TTC549 (cell line): ENCODE data around the gene SRSF2.
"Not testable (repeated sequence)": the region's sequence is repeated elsewhere in the genome, so short reads cannot be mapped to it uniquely, and the experiment has no call there.

Source experiments
- FAIRE-seq: peaks from 2 replicates; lab custom pipeline; 2012; peaks lifted over from hg19 to GRCh38; lab: Jason Lieb, UNC

The SRSF2 gene

DNA sequence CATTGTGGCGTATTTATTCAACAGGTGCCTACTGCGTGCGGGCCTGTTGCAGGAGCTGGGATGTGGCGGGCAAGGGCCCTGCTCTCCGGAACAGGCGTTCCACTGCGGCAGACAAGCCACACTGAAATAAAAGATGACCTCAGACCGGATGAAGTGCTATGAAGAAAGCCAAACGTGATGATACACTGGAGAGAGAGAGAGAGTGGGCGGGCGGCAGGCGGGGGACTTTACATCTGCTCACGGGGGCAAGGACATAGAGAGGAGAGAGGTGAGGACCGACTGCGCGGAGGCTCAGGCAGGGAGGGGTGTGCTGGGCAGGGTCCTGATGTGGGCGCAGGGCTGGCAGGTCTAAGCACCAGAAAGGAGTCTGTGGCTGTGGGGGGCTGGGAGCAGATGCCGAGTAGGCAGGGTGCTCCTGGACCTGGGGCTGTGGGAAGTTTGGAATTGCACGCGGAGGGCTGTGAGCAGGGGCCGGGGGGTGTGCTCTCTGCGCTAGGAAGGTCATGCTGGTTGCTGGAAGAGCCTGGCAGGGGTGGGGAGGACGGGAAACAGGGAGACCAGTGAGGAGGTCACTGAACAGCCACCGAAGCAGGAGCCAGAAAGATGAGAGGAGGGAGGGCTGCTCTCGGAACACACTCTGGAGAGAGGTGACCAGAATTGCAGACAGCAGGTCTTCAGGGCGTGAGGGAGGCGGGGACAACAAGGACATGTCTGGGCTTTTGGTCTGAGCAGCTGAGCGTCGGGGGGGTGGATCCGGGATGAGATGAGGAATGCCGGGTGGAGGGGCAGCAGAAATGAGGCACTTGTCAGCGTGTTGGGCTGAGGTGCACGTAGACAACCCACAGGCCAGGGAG lies 36.3 kb downstream of the SRSF2 start:
- no peak for FAIRE-seq

DNA sequence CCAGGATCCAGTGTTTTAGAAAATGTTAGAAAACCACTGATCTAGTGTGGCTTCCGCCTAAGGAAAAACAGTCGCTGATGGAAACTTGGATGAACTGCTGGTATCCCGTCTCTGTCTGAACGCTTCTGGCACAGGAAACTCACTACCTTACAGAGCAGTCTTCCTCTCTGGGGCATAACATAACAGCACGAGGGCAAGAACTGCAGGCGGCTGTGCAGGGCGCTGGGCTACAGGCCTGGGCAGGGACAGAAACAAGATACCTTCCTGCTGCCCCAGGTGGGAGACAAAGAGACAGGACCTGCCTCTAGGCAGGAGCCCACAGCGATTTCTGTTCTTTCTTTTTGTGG lies 36.9 kb downstream of the SRSF2 start:
- FAIRE-seq: no peak

DNA sequence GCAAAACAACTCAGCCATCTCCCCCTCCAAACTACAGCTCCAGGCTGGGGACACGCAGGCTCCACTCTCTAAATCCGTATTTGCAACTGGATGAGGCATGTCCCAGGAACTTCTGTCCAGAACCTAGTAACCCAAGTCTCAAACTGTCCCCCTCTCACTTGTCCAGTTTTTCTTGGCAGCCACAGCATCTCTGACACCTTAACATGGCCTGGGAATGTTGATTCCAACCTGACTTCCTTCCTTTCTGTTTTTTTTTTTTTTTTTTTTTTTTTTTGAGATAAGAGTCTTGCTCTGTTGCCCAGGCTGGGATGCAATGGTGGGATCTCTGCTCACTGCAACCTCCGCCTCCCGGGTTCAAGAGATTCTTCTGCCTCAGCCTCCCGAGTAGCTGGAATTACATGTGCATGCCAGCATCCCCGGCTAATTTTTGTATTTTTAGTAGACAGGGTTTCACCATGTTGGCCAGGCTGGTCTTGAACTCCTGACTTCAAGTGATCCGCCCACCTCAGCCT lies 38.6 kb downstream of the SRSF2 start:
- FAIRE-seq: not testable (repeated sequence)

DNA sequence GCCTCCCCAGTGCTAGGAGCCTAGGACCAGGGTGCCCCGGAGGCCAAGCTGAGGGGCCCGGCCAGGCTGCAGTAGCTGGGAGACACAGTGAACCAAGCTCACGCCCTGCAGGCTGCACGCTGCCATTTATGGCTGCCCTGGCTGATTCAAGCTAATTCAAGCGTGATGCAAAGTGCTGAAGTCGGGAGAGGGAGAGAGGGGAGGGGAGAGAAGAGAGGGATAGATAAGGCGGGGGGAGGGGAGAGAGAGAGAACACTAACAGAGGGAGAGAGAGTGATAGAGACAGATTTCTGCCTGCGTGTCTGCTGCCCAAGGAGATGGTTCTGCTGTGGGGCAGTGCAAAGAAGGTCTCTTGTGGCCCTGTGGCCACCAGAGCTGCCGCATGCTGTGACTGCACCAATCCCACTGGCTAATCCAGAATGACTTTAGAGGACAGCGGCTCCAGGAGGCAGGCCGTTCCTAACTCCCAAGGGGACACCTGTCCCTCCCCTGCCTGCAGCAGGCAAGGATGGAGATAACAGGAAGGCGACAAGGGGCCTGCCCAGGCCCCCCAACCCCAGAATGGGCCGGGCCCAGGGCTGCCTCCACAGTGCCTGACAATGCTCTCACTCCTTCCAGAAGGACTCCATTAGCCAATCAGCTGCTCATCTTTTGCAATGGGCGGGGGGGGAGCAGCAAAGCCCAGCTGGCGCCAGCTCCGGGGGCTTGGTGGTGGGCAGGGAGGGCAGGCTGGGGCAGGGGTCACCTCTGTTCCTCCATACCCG lies 39.2 kb downstream of the SRSF2 start:
- no peak for FAIRE-seq

DNA sequence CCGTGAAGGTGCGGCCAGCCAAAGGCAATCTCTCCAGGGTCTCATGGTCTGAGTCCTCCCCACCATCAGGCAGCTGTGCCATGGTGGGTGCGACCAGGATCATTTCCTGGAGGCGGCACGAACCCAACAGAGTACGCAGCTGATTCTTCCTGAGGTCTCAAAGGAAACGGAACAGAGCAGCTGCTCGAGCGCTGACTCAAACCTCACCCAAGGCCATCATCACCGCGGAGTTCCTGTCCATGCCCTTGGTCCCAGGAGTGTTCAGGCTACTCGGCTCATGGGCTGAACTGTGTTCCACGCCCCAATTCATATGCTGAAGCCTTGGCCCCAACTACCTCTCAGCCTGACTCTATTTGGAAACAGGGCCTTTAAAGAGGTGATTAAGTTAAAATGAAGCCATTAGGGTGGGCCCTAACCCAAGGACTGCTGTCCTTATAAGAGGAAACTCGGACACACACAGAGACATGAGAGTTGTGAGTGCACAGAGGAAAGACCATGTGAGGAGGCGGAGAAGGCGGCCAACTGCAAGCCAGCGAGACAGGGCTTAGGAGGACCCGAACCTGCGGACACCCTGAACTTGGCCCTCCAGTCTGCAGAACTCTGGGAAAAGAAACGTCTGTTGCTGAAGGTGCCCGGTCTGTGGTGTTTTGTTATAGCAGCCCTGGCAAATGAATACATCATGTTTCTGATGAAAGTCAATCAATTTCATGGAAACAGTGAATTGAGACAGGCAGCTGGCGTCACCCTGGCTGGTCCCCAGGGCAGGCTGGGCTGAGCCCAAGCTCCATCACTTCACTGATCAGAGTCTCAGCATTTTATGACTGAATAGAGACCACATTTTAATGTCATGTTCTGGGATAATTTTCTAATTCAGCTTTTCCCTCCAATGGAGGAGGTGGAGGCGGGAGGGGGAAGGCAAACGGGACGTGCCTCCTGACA lies 40.1 kb downstream of the SRSF2 start:
- FAIRE-seq: no peak

DNA sequence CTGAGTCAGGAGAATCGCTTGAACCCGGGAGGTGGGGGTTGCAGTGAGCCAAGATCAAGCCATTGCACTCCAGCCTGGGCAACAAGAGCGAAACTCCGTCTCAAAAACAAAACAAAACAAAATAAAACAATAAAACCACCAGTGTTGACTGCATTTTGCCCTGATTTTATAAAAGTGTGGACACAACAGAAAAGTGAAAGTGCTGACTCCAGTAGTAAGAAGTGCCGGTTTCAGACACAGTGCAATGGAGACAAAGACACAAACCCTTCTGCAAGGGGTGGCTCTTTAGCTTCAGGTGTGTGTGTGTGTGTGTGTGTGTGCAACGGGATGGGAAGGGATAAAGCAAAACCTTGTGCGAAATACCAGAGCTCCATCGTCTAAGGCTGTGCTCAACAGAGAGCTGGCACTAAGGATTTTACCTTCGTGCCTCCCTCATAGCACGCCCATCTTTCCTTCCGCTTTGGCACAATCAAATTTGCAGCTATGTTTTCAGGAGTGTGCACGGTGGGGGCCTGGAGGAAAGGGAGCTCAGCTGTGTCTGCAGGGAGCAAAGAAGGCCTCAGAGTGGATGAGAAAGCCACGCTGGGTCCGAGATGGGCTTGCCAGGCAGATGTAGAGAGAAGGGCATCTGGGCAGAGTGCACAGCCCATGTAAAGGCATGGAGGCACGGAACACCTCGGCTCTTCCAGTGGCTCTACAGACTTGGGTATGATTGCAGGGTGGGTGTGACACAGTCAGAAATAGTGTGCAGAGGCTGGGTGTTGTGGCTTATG lies 41.9 kb downstream of the SRSF2 start:
- FAIRE-seq: no peak

DNA sequence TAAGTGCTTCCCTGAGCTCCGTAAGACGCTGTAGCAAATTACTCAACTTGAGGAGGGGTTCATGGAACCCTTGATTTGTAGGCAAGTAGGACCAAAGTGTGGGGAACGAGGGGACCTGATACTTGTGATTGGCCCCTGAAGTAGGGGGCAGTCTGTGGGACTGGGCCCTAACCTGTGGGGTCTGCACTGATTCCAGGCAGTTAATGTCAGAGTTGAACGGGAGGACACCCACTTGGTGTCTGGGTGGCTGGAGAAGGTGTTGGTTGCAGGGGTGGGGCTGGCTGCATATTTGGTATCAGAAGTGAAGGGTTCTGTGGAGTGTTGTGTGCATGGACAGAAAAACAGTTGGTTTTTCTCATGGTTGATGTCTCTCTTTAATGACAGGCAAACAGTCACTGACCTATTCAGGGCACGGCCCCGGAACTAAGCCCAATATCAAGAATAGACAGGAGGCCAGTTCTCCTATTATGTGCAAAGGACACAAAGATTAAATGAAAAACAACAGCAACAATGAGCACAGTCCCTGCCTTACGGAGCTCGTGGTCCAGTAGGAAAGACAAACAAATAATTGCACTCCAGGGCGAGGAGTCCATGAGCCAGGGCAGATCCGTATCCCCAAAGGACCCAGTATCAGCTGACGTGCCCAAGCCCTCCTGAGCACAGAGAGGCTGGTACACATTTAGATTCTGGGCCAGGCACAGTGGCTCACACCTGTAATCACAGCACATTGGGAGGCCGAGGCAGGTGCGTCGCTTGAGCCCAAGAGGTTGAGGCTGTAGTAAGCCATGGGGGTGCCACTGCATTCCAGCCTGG lies 45.5 kb downstream of the SRSF2 start:
- no peak for FAIRE-seq

DNA sequence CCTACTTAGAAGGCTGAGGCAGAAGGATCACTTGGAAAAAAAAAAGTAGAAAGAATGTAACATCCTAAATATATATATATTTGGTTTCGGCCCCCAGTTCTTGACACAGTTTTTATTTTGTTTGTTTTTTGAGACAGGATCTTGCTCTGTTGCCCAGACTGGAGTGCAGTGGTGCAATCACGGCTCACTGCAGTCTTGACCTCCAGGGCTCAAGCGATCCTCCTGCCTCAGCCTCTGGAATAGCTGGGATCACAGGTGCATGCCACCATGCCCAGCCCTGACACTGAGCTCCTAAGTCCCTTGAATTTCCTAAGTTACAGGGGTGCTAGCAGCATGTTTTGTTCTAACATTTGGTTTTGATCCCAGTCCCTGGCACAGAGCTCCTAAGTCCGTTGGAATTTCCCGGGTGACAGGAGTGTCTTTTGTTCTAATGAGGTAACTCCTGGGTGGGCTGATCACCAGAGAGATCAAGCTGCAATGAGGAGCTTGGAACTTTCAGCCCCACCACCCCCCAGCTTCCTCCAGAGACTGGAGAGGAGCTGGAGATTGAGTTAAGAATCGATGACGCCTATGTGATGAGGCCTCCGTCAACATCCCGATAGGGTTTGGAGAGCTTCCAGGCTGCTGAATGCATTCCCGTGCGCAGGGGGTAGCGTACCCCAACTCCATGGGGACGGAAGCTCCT lies 46.4 kb downstream of the SRSF2 start:
- FAIRE-seq: no peak

DNA sequence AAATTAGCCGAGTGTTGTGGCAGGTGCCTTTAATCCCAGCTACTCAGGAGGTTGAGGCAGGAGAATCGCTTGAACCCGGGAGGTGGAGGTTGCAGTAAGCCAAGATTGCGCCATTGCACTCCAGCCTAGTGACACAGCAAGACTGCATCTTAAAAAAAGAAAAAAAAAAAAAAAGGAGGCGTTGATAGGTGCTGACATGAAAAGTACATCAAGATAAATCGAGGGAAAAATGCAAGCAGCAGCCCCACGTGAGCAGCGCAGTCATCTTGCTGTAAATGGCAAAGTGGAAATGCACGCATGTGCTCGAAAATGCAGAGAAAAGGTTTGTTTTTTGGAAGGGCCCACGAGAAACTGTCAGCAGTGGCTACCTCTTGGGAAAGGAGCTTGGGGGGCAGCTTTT lies 47.3 kb downstream of the SRSF2 start:
- no peak for FAIRE-seq

DNA sequence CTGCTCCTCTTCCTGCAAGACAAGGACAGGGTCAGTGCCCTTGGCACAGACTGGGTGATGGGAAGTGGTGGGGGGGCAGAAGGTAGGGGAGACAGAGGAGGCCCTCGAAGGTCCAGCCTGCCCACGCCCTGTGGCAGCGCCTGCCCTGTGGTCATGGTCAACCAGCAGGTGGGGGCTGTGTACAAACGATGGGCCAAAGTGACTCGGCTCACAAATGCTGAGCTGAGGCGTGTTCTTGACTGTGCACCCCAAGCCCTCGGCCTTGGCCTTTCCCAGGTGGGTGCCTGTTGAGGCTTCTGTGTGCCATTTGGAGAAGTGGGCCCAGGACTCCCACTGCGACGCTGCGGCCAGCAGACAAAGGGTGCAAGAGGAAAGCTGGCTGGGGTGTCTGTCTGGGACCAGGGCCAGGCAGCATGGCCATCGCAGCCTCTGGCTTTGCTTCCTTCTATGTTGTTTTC lies 48.9 kb downstream of the SRSF2 start:
- no peak for FAIRE-seq

DNA sequence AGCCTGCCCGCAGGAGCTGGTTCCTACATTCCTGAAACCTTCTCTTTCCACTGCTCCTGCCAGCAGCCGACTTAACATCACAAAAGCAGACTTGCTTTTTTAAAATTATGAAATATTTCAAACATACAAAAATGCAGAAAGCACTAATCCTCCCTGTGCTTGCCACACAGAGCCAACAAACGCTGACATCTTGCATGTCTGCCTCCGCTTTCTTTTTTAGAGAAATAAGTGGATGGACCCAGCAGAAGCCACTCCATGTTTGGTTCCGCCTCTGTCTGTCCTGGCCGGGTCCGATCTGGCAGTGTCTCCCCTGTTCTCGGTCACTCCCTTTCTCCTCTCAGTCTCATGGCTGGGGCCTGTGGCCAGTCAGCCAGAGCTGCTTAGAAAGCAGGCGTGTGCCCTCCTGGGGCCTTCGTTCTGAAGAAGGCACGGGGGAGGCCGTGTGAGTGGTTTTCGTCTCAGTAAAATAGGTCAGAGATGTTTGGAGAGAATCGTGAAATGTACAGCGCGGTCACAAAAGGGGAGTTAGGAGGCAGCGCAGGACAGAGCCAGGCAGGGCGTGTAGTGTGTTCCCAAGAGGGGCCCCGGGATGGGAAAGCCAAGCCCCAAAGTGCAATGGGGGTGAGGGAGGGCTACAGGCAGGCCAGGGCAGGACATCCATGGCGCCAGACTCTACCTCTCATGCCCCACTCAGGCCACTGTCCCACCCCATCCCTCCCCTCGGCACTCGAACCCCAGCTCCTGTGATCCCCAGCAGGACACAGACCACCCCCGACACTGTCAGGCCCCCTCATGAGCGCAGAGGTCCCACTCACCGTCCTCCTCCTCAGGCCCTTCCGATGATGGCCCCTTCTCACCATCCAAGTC lies 49.6 kb downstream of the SRSF2 start:
- no peak for FAIRE-seq

DNA sequence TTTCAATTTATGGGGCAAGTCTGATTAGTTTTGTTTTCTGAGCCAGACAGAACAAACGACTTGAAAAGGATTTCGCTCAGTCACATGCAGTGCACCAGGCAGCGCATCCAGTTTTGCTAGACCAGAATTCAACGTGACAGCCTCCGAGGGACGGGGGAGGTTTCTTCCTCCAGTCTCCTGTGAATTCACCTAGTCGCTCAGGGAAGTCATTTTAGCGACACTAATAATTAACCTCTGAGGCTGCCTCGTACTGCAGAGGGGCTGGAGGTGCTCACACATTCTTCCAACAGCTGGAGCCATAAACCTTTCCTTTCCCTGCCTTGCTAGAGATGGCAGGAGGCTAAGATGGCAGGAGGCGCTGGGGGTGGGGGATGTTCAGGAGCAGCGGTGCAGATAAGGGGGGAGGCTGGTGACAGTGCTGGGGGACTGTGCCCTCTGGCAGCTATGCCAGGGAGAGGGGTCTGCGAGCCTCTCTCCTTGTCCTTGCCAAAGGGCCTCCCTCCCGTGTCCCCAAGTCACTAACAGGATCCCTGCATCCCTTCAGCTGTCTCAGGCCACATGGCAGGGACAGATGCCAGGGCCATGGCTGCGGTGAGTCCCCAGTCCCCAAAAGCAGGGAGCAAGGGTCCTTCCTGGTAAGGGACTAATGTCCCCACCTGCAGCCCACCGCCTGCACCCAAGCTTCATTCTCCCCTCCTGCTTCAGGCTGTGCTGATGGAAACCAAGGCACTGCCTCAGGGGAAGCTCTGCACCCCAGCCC lies 50.4 kb downstream of the SRSF2 start:
- FAIRE-seq: no peak

DNA sequence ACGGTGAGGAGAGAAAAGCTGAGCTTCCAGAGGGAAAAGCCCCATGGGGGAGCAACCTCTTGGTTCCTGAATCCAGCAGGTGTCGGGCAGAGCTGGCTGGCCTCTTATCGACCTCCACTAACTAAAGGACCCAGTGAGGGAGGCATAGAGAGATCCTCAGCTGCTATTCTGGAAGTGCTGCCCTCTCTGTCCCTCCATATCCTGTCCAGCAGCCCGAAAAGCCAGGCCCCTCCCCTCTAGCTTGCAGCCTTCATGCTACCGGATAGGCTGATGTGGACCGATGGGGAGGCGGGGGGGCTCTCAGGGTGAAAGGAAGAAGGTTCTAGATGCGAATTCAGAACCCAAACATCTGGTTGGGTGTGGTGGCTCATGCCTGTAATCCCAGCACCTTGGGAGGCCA lies 51.3 kb downstream of the SRSF2 start:
- FAIRE-seq: no peak

DNA sequence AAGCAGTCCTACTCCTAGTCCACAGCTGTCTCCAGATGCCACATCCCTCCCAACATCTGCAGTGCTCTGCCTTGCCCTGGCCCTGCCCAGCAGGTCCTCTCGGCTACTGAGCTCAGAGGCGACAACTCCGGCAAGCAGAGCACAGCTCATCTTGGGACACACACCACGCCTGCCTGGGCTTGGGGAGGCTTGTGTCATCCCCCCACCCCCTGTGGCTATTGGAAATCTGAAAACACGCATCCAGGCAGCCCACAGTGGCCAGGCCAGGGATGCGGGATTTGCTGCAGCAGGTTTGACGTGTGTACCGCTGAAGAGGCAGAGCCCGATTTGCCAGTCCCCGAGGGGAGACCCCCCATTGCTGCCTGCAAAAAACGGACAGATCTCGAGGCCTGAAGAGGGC lies 51.8 kb downstream of the SRSF2 start:
- no peak for FAIRE-seq

DNA sequence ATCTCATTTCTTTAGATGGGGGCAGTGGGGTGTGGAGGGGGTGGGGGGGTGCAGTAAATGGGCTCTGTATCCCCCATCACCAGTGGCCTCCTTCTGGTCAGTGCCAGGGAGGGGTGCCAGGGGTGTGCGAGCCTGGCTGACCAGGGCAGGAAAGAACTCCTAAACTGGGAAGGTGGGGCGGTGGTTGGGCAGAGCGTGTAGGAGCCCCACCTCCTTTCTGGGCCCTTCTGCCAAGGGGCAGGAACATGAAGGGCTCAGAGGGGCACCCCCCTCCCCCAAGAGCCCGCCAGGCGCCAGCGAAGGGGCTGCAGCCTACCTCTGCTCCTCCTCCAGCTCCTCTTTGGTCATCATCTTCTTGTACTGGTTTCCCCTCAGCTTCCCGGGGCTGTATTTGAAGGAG lies 52.4 kb downstream of the SRSF2 start:
- no peak for FAIRE-seq
